Adrenal gland (tissue), 12 donors: ENCODE results near the gene ZNF438. TPM values are rescaled to one million over a fixed set of nuclear protein-coding genes. Genes with fewer than 3 reads are reported as not detected.

Experiments
- DNase-seq, 7 donors: peaks; one replicate each; pipeline ENCODE4 v3.0.0-alpha.2; 2019 to 2020
- H3K27ac ChIP-seq, 5 donors: fragments of 200-600 bp; sonication (generic) in 4 of 5; 1 replicate in 3 of 5; 2 replicates in 2 of 5; pipeline versions ENCODE4 v1.5.1 to v1.8.0; 2016 to 2020; ENCODE audit warnings: mild to moderate bottlenecking in 1 of 5
- H3K27me3 ChIP-seq: fragments of 200-600 bp; 2 replicates; pipeline ENCODE4 v1.8.0; 2021
- H3K36me3 ChIP-seq, 2 donors: fragments of 200-600 bp; replicated peaks in 1 of 2; 1 replicate in 1 of 2; 2 replicates in 1 of 2; pipeline versions ENCODE4 v1.5.1 to v1.8.0; 2018 to 2022
- H3K4me1 ChIP-seq, 2 donors: fragments of 200-600 bp; replicated peaks in 1 of 2; 1 replicate in 1 of 2; 2 replicates in 1 of 2; pipeline versions ENCODE4 v1.5.1 to v1.8.0; 2018 to 2021
- H3K4me3 ChIP-seq, 4 donors: fragments of 200-600 bp; sonication (generic) in 3 of 4; one replicate each; pipeline ENCODE4 v1.5.1; 2016 to 2018
- H3K9me3 ChIP-seq, 3 donors: fragments of 200-600 bp; sonication (generic) in 1 of 3; replicated peaks in 1 of 3; 1 replicate in 2 of 3; 2 replicates in 1 of 3; pipeline versions ENCODE4 v1.5.1 to v1.8.0; 2016 to 2021
- POLR2A ChIP-seq, 2 donors: fragments of 450-650 bp; IDR thresholded peaks; one replicate each; pipeline ENCODE4 v1.6.1; 2017; ENCODE audit warnings: antibody characterized with exemption in 2 of 2, mild to moderate bottlenecking in 2 of 2, moderate library complexity in 1 of 2
- WGBS, 4 donors: extraction: QIAGEN DNeasy Blood & Tissue Kit in 2 of 4; methylation state at CpG; one replicate each; pipeline versions ENCODE4 v1.1.5 to v1.1.7; 2013 to 2017; 5-methylcytosine and 5-hydroxymethylcytosine counted together
- intact Hi-C, 2 donors: fragments of 100-400 bp; cut with DNase I; formaldehyde crosslinking; loops; one replicate each; pipeline versions ENCODE4 v1.14.1 to v1.15.0; 2022 to 2023
- polyA plus RNA-seq, 3 donors: library from polyadenylated mRNA; stranded (reverse); fragments of 200-250 nt in 2 of 3; fragments of 350-450 nt in 1 of 3; fragmentation: Illumina TruSeq in 1 of 3; extraction: RNeasy Lipid Tissue Mini Kit (QIAGEN cat#74804) in 1 of 3; gene quantifications; one replicate each; pipeline ENCODE4 v1.2.3, GENCODE V29; 2013 to 2014
- total RNA-seq, 9 donors: library from RNA; depleted of rRNA in 4 of 9; stranded (reverse); fragments of >200 nt in 4 of 9; fragments of 120-200 nt in 1 of 9; fragmentation: NEBNext Ultra II Directional in 1 of 9; extraction: Animal tissue kit (Norgen Biotek cat#: 25700) in 1 of 9; gene quantifications; one replicate each; pipeline versions ENCODE4 v1.1.0 to v1.2.4, GENCODE V29; 2013 to 2023
- TF ChIP-seq, protein P1 (sequence below), 6 experiments: fragments of 450-650 bp in 4 of 6; fragments of 200-600 bp in 2 of 6; sonication (generic) in 1 of 6; IDR thresholded peaks; 1 replicate in 5 of 6; 2 replicates in 1 of 6; pipeline versions ENCODE4 v1.5.1 to v1.8.0; 2016 to 2021; ENCODE audit warnings: antibody characterized with exemption in 6 of 6, mild to moderate bottlenecking in 2 of 6, moderate library complexity in 1 of 6
- donor health status: healthy with polysubstance abuse.
- donor health status: Bipolar disorder and iron deficiency.
- donor health status: DM: yes; HTN: yes; CAD: no.
- donor health status: DM: no; HTN: no; CAD: no.
- donor health status: DM: no; HTN: no; CAD: no.
- donor health status: DM: yes; HTN: yes; CAD: no.

The ZNF438 gene
- total and polyA plus RNA-seq, 12 donors: 3.4 to 15.5 (median 5.7) TPM

DNA sequence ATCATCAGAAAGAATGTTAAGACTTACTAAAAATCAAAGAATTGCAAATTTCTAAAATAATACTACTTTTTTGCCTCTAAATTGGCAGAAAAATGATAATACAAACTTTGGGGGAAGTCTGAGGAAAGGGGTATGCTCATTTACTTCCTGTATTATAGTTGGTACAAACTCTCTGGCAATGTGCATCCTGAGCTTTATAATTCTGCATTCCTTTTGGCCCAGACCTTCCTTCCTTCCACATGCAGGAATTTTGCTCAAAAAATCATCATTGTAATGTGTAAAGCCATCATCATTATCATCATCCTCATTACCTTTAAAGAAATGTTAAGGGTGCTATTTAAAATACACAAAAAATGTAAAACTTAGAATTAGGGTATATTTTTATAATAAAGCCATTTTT, 148.5 kb downstream of the ZNF438 start:
- no peaks in the 10 kb centered on the region for H3K4me1 ChIP-seq
- no peak for DNase-seq
- no peak overlapping the region for H3K27ac ChIP-seq
- intact Hi-C loops: no loop called here
- H3K36me3 ChIP-seq: no peaks in the 10 kb centered on the region
- no peak overlapping the region for H3K4me3 ChIP-seq
- no peaks in the 10 kb centered on the region for H3K27me3 ChIP-seq
- H3K9me3 ChIP-seq: peaks cover 0 to 4% (median 0%) of the 10 kb centered on the region in 3 donors
- TF ChIP-seq, protein P1, sequence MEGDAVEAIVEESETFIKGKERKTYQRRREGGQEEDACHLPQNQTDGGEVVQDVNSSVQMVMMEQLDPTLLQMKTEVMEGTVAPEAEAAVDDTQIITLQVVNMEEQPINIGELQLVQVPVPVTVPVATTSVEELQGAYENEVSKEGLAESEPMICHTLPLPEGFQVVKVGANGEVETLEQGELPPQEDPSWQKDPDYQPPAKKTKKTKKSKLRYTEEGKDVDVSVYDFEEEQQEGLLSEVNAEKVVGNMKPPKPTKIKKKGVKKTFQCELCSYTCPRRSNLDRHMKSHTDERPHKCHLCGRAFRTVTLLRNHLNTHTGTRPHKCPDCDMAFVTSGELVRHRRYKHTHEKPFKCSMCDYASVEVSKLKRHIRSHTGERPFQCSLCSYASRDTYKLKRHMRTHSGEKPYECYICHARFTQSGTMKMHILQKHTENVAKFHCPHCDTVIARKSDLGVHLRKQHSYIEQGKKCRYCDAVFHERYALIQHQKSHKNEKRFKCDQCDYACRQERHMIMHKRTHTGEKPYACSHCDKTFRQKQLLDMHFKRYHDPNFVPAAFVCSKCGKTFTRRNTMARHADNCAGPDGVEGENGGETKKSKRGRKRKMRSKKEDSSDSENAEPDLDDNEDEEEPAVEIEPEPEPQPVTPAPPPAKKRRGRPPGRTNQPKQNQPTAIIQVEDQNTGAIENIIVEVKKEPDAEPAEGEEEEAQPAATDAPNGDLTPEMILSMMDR (IDR thresholded peaks at IDR 0.05): no peak
- no peak for TF ChIP-seq POLR2A (IDR thresholded peaks at IDR 0.05)

DNA sequence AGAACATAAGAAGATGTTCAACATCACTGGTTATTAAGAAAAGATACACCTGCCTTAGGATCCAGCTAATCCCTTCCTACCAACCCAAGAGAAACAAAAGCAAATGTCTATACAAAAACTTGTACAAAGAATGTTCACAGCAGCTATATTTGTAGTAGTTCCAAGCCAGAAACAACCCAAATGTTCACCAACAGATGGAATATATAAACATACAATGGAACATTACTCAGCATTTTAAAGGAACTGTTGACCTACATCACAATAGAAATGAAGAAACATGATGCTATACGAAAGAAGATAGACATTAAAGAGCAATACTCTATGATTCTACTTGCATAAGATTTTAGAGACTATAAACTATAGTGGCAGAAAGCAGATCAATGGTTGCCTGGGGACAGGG, 149.4 kb downstream of the ZNF438 start:
- no peaks in the 10 kb centered on the region for H3K36me3 ChIP-seq
- TF ChIP-seq POLR2A (IDR thresholded peaks at IDR 0.05): no peak
- TF ChIP-seq, protein P1 (IDR thresholded peaks at IDR 0.05): no peak
- WGBS, 4 donors: 32 to 89% (median 36%) methylated on average over 1 of the region's 1 CpG
- DNase-seq: no peak
- H3K27me3 ChIP-seq: no peaks in the 10 kb centered on the region
- H3K4me3 ChIP-seq: no peak overlapping the region
- H3K27ac ChIP-seq: no peak overlapping the region
- intact Hi-C loops: no loop called here
- H3K4me1 ChIP-seq: no peaks in the 10 kb centered on the region
- peaks cover 0 to 4% (median 0%) of the 10 kb centered on the region in 3 donors for H3K9me3 ChIP-seq

DNA sequence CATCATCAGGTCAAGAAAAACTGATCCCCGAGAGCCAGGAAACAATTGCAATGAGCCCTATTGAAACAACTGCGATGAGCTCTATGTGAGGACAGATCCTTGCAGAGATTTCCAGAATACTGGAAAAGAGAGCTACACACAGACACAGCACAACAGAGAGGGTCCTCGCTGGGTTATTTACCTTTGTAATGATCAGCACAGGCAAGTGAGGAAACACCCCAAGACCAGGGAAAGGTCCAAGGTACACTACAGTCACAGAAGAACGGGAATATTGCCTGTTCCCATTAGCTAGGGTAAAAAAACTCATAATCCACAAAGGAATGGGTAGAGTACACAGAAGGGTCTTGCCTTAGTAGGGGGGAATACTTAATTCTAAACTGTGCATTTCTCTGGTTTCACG, 152.7 kb downstream of the ZNF438 start:
- intact Hi-C loops: no loop called here
- Histone ChIP-seq H3K36me3 (no peaks in the 10 kb centered on the region), H3K4me1 (no peaks in the 10 kb centered on the region), H3K27me3 (no peaks in the 10 kb centered on the region), H3K4me3 (no peak overlapping the region), H3K27ac (no peak overlapping the region), H3K9me3 (peaks cover 0 to 4% (median 0%) of the 10 kb centered on the region in 3 donors)
- WGBS, 4 donors: 89 to 96% (median 91%) methylated on average over 5 of the region's 5 CpGs
- no peak for DNase-seq
- no peak for TF ChIP-seq POLR2A (IDR thresholded peaks at IDR 0.05)
- TF ChIP-seq, protein P1 (IDR thresholded peaks at IDR 0.05): no peak

DNA sequence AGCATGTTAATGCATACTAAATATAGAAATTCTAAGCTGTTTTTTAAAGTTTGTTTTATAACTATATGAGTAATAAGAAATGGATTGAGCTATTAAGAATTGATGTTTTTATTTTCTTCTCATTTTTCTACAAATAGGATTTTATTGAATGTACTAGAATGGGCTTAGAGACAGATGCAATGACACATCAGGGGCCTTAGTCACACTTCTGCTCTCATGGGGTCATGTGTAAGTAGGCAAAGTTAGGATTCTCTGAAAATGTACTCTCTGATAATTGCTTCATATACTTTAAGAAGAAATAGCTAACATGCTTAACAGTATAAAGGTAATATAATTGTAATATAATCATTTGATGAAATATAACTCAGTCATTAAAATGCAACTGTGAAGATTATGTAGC, 154.6 kb downstream of the ZNF438 start:
- H3K4me1 ChIP-seq: no peaks in the 10 kb centered on the region
- no peak overlapping the region for H3K4me3 ChIP-seq
- H3K9me3 ChIP-seq: peaks cover 0 to 4% (median 0%) of the 10 kb centered on the region in 3 donors
- DNase-seq: no peak
- TF ChIP-seq, protein P1 (IDR thresholded peaks at IDR 0.05): no peak
- no peaks in the 10 kb centered on the region for H3K27me3 ChIP-seq
- no peak overlapping the region for H3K27ac ChIP-seq
- intact Hi-C loops: no loop called here
- H3K36me3 ChIP-seq: no peaks in the 10 kb centered on the region
